ENCODE data around the gene STK32C.

GRCh38 chr10:132353456-132354355 lies 46.0 kb upstream of the STK32C start:
- no peak for TF ChIP-seq CTCF (IDR thresholded peaks at IDR 0.05 in 8 of 11, conservative IDR thresholded peaks at IDR 0.05 in 3 of 11)
- TF ChIP-seq POLR2A (IDR thresholded peaks at IDR 0.05): no peak
- TF ChIP-seq POLR2AphosphoS5 (IDR thresholded peaks at IDR 0.05): no peak

Data from spleen (tissue), 7 donors.